Retinal pigment epithelial cell (primary cell): ENCODE data around the gene AOX1.
"Not testable (repeated sequence)": the region's sequence is repeated elsewhere in the genome, so short reads cannot be mapped to it uniquely, and the experiment has no call there.

Experiments used
- DNase-seq: peaks from one replicate; pipeline ENCODE4 v3.0.0-alpha.2; 2010; ENCODE audit warnings: low read depth
- H3K4me3 ChIP-seq: 2 replicates; pipeline ENCODE4 v1.5.1; 2011; ENCODE audit warnings: mild to moderate bottlenecking, low read length, control low read depth, moderate library complexity
- CTCF ChIP-seq: conservative IDR thresholded peaks from 2 replicates; pipeline ENCODE4 v1.5.1; 2011; ENCODE audit warnings: low read depth, low read length, control low read depth, inconsistent platforms

AOX1 gene

GRCh38 chr2:200585730-200586643 is at the start of gene AOX1:
AOX1 (plus strand) TSS chr2:200586014; CDS start chr2:200586109, 95 bp downstream.
- peak within 1 kb of the TSS; percentile 64 for H3K4me3 ChIP-seq
- no peak for DNase-seq
- peak; percentile 26 for TF ChIP-seq CTCF

GRCh38 chr2:200538139-200538538 is 47.7 kb upstream of the AOX1 start:
- no peak for DNase-seq
- H3K4me3 ChIP-seq = no peak overlapping the region
- no peak for TF ChIP-seq CTCF

- no peak for TF ChIP-seq CTCF
- no peak overlapping the region for H3K4me3 ChIP-seq
- DNase-seq = no peak
These were observed 45.0 kb upstream of the AOX1 start for GRCh38 chr2:200540793-200541192.

- H3K4me3 ChIP-seq, DNase-seq: not testable (repeated sequence)
These were observed 19.2 kb upstream of the AOX1 start for GRCh38 chr2:200566596-200566995.

GRCh38 chr2:200567932-200568331 is 17.9 kb upstream of the AOX1 start:
- no peak for DNase-seq
- TF ChIP-seq CTCF = no peak
- H3K4me3 ChIP-seq = no peak overlapping the region

- no peak overlapping the region for H3K4me3 ChIP-seq
- TF ChIP-seq CTCF = peak; percentile 45
- DNase-seq = no peak
These were observed 9.9 kb upstream of the AOX1 start for GRCh38 chr2:200575957-200576356.

GRCh38 chr2:200577027-200577426 is 8.8 kb upstream of the AOX1 start:
- DNase-seq = no peak
- no peak for TF ChIP-seq CTCF
- no peak overlapping the region for H3K4me3 ChIP-seq
